Upper lobe of left lung (tissue), 6 donors: ENCODE data around the gene LPAR6. TPM values are rescaled to one million over a fixed set of nuclear protein-coding genes. Genes with fewer than 3 reads are reported as not detected.

Experiments
- ATAC-seq, 2 donors: fragments of 200-7000 bp; cut with Tn5 transposase; one replicate each; pipeline ENCODE4 v1.9.1; 2022; ENCODE audit warnings: mild to moderate bottlenecking in 2 of 2, moderate library complexity in 2 of 2; ENCODE audit not compliant: low FRiP score in 2 of 2
- DNase-seq, 2 donors: peaks; one replicate each; pipeline ENCODE4 v3.0.0-alpha.2; 2019 to 2020
- H3K27ac ChIP-seq, 4 donors: fragments of 200-600 bp; sonication (generic); one replicate each; pipeline ENCODE4 v1.5.1; 2016 to 2019
- H3K27me3 ChIP-seq, 4 donors: fragments of 200-600 bp; sonication (generic); one replicate each; pipeline ENCODE4 v1.5.1; 2017 to 2019
- H3K36me3 ChIP-seq, 4 donors: fragments of 200-600 bp; sonication (generic); one replicate each; pipeline ENCODE4 v1.5.1; 2016 to 2019
- H3K4me1 ChIP-seq, 4 donors: fragments of 200-600 bp; sonication (generic); one replicate each; pipeline ENCODE4 v1.5.1; 2018 to 2019
- H3K4me3 ChIP-seq, 4 donors: fragments of 200-600 bp; sonication (generic); one replicate each; pipeline ENCODE4 v1.5.1; 2017 to 2019; ENCODE audit warnings: mild to moderate bottlenecking in 2 of 4, moderate library complexity in 1 of 4
- H3K9me3 ChIP-seq, 4 donors: fragments of 200-600 bp; sonication (generic); one replicate each; pipeline ENCODE4 v1.5.1; 2018 to 2019
- CTCF ChIP-seq, 6 experiments: fragments of 450-650 bp in 4 of 6; fragments of 200-600 bp in 2 of 6; sonication (generic) in 2 of 6; IDR thresholded peaks; one replicate each; pipeline ENCODE4 v1.5.1; 2016 to 2019; ENCODE audit warnings: antibody characterized with exemption in 6 of 6
- EP300 ChIP-seq, 4 donors: sonication (generic); formaldehyde crosslinking; IDR thresholded peaks; one replicate each; pipeline ENCODE4 v1.5.1; 2017; ENCODE audit warnings: antibody characterized with exemption in 4 of 4, control low read depth in 2 of 4
- POLR2A ChIP-seq, 4 donors: fragments of 450-650 bp; IDR thresholded peaks; one replicate each; pipeline ENCODE4 v1.5.1; 2016 to 2017; ENCODE audit warnings: antibody characterized with exemption in 4 of 4, mild to moderate bottlenecking in 2 of 4
- POLR2AphosphoS5 ChIP-seq, 2 donors: sonication (generic); formaldehyde crosslinking; IDR thresholded peaks; one replicate each; pipeline ENCODE4 v1.5.1; 2017; ENCODE audit warnings: antibody characterized with exemption in 2 of 2
- WGBS, 2 donors: methylation state at CpG; one replicate each; pipeline ENCODE4 v1.1.5; 2017 to 2018; 5-methylcytosine and 5-hydroxymethylcytosine counted together
- total RNA-seq, 6 donors: library from RNA; depleted of rRNA in 4 of 6; stranded (reverse); fragments of >200 nt in 4 of 6; gene quantifications; one replicate each; pipeline versions ENCODE4 v1.1.0 to v1.2.1, GENCODE V29; 2016 to 2021
- donor health status: DM: no; HTN: no; CAD: no; lungs with moderate emphysema.
- donor health status: DM: no; HTN: yes; CAD: no; lungs with severe emphysema.

The LPAR6 gene
- total RNA-seq, 6 donors from 2014 or later: 13.8 to 46.1 (median 19.0) TPM

DNA sequence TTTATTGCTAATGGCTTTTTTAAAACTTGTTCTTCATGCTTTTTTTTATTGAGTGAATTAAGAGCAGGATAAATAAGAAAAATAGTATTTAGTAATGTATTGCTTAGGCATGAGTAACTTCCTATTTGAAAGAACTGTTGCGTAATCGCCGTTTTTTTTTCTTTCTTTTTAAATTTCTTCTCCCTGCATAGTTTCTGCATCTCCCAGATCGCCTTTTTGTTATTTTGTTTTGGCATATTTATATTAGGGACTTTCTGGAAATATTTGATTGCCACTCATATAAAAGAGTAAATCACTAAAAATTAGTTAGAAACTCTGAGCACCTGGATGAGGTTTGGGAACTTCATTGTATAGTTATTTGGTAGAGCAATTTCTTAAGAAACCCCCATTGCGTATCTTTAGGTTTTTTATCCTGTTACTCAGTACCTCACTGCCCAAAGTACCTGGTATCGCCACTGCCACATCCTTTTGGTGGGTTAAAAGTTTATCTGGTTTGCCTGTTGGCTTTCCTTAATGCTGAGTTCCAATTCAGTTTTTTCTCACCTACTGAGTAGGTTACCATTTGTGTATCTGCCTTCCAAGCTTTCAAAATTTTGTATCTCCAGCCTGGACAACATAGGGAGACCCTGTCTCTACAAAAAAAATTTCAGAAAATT, 36.2 kb upstream of the LPAR6 start:
- no peak for TF ChIP-seq POLR2A (IDR thresholded peaks at IDR 0.05)
- TF ChIP-seq EP300 (IDR thresholded peaks at IDR 0.05): no peak
- TF ChIP-seq POLR2AphosphoS5 (IDR thresholded peaks at IDR 0.05): no peak
- TF ChIP-seq CTCF (IDR thresholded peaks at IDR 0.05): no peak
- Histone ChIP-seq H3K27ac (peak overlapping the region in 3 of 4 donors; percentile 40 to 71 (median 46)), H3K9me3 (peaks cover 0 to 6% (median 0%) of the 10 kb centered on the region in 4 donors), H3K27me3 (no peaks in the 10 kb centered on the region), H3K4me3 (peak overlapping the region in 1 of 4 donors; percentile 15), H3K36me3 (peaks cover 0 to 8% (median 0%) of the 10 kb centered on the region in 4 donors), H3K4me1 (peaks cover 7 to 17% (median 14%) of the 10 kb centered on the region in 4 donors)
- WGBS, 2 donors: 25 to 35% methylated on average over 6 of the region's 6 CpGs
- peak in 1 of 2 donors; percentile 69 for ATAC-seq
- DNase-seq: no peak

- 65 to 72% methylated on average over 3 of the region's 3 CpGs for WGBS, 2 donors
- Histone ChIP-seq H3K9me3 (peaks cover 0 to 6% (median 0%) of the 10 kb centered on the region in 4 donors), H3K27me3 (no peaks in the 10 kb centered on the region), H3K4me3 (peak overlapping the region in 1 of 4 donors; percentile 15), H3K27ac (peak overlapping the region in 3 of 4 donors; percentile 40 to 71 (median 46)), H3K36me3 (peaks cover 0 to 2% (median 0%) of the 10 kb centered on the region in 4 donors), H3K4me1 (peaks cover 7 to 17% (median 14%) of the 10 kb centered on the region in 4 donors)
- ATAC-seq (peak in 1 of 2 donors; percentile 32), DNase-seq (no peak)
- TF ChIP-seq POLR2A (IDR thresholded peaks at IDR 0.05) (no peak), POLR2AphosphoS5 (IDR thresholded peaks at IDR 0.05) (no peak), CTCF (IDR thresholded peaks at IDR 0.05) (no peak), EP300 (IDR thresholded peaks at IDR 0.05) (no peak)
These were observed 35.5 kb upstream of the LPAR6 start for GRCh38 chr13:48448285-48448958.

GRCh38 chr13:48446464-48446863, 33.6 kb upstream of the LPAR6 start:
- peak in 1 of 2 donors; percentile 44 for ATAC-seq

GRCh38 chr13:48443442-48444208, 30.7 kb upstream of the LPAR6 start:
- H3K27me3 ChIP-seq: no peaks in the 10 kb centered on the region
- no peak for DNase-seq
- no peaks in the 10 kb centered on the region for H3K9me3 ChIP-seq
- TF ChIP-seq POLR2A (IDR thresholded peaks at IDR 0.05): no peak
- TF ChIP-seq CTCF (IDR thresholded peaks at IDR 0.05): no peak
- no peak for TF ChIP-seq EP300 (IDR thresholded peaks at IDR 0.05)
- no peak for TF ChIP-seq POLR2AphosphoS5 (IDR thresholded peaks at IDR 0.05)
- no peak overlapping the region for H3K4me3 ChIP-seq
- no peak for ATAC-seq
- no peaks in the 10 kb centered on the region for H3K36me3 ChIP-seq
- H3K27ac ChIP-seq: no peak overlapping the region
- H3K4me1 ChIP-seq: peaks cover 4 to 13% (median 9%) of the 10 kb centered on the region in 4 donors
- WGBS, 2 donors: 82 to 91% methylated on average over 1 of the region's 1 CpG

More at GRCh38 chr13:48446464-48446863, 33.6 kb upstream of the LPAR6 start:
- peak overlapping the region in 2 of 4 donors; percentile 14 to 30 for H3K27ac ChIP-seq
- H3K36me3 ChIP-seq: no peaks in the 10 kb centered on the region
- peaks cover 0 to 6% (median 0%) of the 10 kb centered on the region in 4 donors for H3K9me3 ChIP-seq
- no peaks in the 10 kb centered on the region for H3K27me3 ChIP-seq
- H3K4me3 ChIP-seq: no peak overlapping the region
- TF ChIP-seq POLR2AphosphoS5 (IDR thresholded peaks at IDR 0.05): no peak
- TF ChIP-seq POLR2A (IDR thresholded peaks at IDR 0.05): no peak
- no peak for DNase-seq
- WGBS, 2 donors: 96% methylated on average over 1 of the region's 1 CpG
- H3K4me1 ChIP-seq: peaks cover 7 to 17% (median 14%) of the 10 kb centered on the region in 4 donors

GRCh38 chr13:48437371-48437770, 24.5 kb upstream of the LPAR6 start:
- no peak overlapping the region for H3K4me3 ChIP-seq
- TF ChIP-seq POLR2A (IDR thresholded peaks at IDR 0.05) (no peak), EP300 (IDR thresholded peaks at IDR 0.05) (no peak)
- H3K4me1 ChIP-seq: peaks cover 7 to 18% (median 13%) of the 10 kb centered on the region in 4 donors
- H3K27ac ChIP-seq: peak overlapping the region in 2 of 4 donors; percentile 20 to 28
- 33 to 57% methylated on average over 3 of the region's 3 CpGs for WGBS, 2 donors
- H3K27me3 ChIP-seq: no peaks in the 10 kb centered on the region
- no peak for DNase-seq
- H3K36me3 ChIP-seq: no peaks in the 10 kb centered on the region
- peak in 1 of 2 donors; percentile 76 for ATAC-seq
- H3K9me3 ChIP-seq: no peaks in the 10 kb centered on the region
